ENCODE results near the gene MYO1E.

Gene MYO1E

GRCh38 chr15:59203657-59204056 is 169.0 kb downstream of the MYO1E start:
- TF ChIP-seq, protein P1, sequence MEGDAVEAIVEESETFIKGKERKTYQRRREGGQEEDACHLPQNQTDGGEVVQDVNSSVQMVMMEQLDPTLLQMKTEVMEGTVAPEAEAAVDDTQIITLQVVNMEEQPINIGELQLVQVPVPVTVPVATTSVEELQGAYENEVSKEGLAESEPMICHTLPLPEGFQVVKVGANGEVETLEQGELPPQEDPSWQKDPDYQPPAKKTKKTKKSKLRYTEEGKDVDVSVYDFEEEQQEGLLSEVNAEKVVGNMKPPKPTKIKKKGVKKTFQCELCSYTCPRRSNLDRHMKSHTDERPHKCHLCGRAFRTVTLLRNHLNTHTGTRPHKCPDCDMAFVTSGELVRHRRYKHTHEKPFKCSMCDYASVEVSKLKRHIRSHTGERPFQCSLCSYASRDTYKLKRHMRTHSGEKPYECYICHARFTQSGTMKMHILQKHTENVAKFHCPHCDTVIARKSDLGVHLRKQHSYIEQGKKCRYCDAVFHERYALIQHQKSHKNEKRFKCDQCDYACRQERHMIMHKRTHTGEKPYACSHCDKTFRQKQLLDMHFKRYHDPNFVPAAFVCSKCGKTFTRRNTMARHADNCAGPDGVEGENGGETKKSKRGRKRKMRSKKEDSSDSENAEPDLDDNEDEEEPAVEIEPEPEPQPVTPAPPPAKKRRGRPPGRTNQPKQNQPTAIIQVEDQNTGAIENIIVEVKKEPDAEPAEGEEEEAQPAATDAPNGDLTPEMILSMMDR (IDR thresholded peaks at IDR 0.05), result no peak
- Histone ChIP-seq H3K4me3 (ENCODE audit: low read depth, low read length) (no peak overlapping the region), H3K36me3 (ENCODE audit: control insufficient read depth, insufficient read depth, low read length) (no peaks in the 10 kb centered on the region), H3K4me2 (ENCODE audit: low read length) (no peak overlapping the region), H3K79me2 (no peaks in the 10 kb centered on the region), H3K4me1 (no peaks in the 10 kb centered on the region), H2AFZ (no peak overlapping the region), H3K9ac (no peak overlapping the region), H3K27me3 (ENCODE audit: control insufficient read depth, insufficient read depth, low read length) (no peaks in the 10 kb centered on the region), H3K27ac (no peak overlapping the region), H3K9me3 (ENCODE audit: control insufficient read depth, low read length) (no peaks in the 10 kb centered on the region)

DNA sequence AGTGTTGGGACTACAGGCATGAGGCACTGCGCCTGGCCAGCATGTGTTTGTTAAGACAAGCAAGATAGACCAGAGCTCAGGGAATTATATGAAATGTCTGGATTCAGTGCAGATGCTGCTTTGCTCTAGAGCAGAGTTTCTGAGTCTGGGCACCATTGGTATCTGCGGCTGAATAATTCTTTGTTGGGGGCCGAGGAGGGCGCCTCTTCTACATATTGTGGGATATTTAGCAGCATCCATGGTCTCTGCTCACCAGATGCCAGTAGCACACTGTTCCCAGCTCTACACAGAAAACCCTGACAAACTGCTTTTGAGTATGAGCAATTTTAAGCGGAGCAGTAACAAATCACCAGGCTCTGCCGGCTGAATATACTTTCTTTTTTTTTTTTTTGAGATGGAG is 169.7 kb downstream of the MYO1E start:
- Histone ChIP-seq H3K27ac (no peak overlapping the region), H3K36me3 (ENCODE audit: control insufficient read depth, insufficient read depth, low read length) (no peaks in the 10 kb centered on the region)

GRCh38 chr15:59200560-59200959 is 172.1 kb downstream of the MYO1E start:
- TF ChIP-seq, protein P1 (IDR thresholded peaks at IDR 0.05), result no peak
- H3K4me2 ChIP-seq (ENCODE audit: low read length), result no peak overlapping the region
- H3K4me1 ChIP-seq, result no peaks in the 10 kb centered on the region
- H3K36me3 ChIP-seq (ENCODE audit: control insufficient read depth, insufficient read depth, low read length), result no peaks in the 10 kb centered on the region
- no peak overlapping the region for H3K4me3 ChIP-seq (ENCODE audit: low read depth, low read length)
- H3K9ac ChIP-seq, result no peak overlapping the region
- no peak overlapping the region for H3K27ac ChIP-seq
- no peaks in the 10 kb centered on the region for H3K9me3 ChIP-seq (ENCODE audit: control insufficient read depth, low read length)
- H3K27me3 ChIP-seq (ENCODE audit: control insufficient read depth, insufficient read depth, low read length), result no peaks in the 10 kb centered on the region
- no peaks in the 10 kb centered on the region for H3K79me2 ChIP-seq
- H2AFZ ChIP-seq, result no peak overlapping the region

More for the DNA sequence above, 169.7 kb downstream of the MYO1E start:
- Histone ChIP-seq H3K9ac (no peak overlapping the region), H3K4me1 (no peaks in the 10 kb centered on the region), H3K9me3 (ENCODE audit: control insufficient read depth, low read length) (no peaks in the 10 kb centered on the region), H2AFZ (no peak overlapping the region), H3K27me3 (ENCODE audit: control insufficient read depth, insufficient read depth, low read length) (no peaks in the 10 kb centered on the region), H3K79me2 (no peaks in the 10 kb centered on the region), H3K4me2 (ENCODE audit: low read length) (no peak overlapping the region), H3K4me3 (ENCODE audit: low read depth, low read length) (no peak overlapping the region)
- TF ChIP-seq, protein P1 (IDR thresholded peaks at IDR 0.05), result no peak

DNA sequence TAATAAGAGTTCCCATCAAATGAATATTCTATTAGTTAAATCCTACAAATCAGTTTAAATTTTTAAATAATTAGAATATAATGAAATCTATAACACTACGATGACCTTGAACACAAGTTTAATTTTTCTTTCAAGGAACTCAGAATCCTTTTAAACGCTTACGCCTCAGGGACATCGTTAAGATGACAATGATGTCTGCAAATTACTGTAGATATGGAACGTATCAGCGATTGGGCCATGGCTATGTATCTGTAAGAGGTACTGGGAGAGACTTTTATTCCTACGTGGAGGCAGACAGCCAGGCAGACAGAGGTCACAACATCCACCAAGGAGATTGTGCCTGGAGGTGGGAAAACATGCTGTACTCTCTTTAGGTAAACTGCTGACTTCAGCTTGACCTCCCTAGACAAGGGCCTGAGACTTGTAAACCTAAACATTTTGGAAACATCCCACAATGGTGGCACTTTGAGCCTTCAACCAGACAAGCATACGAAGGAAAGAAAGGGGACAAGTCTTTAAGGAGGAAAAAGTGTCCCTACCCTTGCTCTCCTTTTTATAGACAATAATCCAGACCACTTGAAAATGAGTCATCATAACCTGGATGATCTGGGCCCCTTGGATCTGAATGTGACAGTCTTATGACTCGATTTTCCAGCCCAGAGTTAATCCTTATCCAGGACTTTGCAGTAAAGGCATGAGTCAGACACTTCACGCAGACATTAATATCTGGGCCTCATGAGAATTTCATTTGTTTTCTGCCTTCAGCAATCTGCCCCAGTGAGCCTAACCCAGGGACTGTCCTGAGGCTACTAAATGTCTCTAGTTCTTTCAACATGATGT is 172.8 kb downstream of the MYO1E start:
- Histone ChIP-seq H3K27me3 (ENCODE audit: control insufficient read depth, insufficient read depth, low read length) (no peaks in the 10 kb centered on the region), H3K36me3 (ENCODE audit: control insufficient read depth, insufficient read depth, low read length) (no peaks in the 10 kb centered on the region), H2AFZ (no peak overlapping the region), H3K9ac (no peak overlapping the region), H3K4me2 (ENCODE audit: low read length) (no peak overlapping the region), H3K4me3 (ENCODE audit: low read depth, low read length) (no peak overlapping the region), H3K4me1 (no peaks in the 10 kb centered on the region), H3K9me3 (ENCODE audit: control insufficient read depth, low read length) (no peaks in the 10 kb centered on the region), H3K79me2 (no peaks in the 10 kb centered on the region), H3K27ac (no peak overlapping the region)
- TF ChIP-seq, protein P1 (IDR thresholded peaks at IDR 0.05), result no peak

- Histone ChIP-seq H3K79me2 (no peaks in the 10 kb centered on the region), H2AFZ (no peak overlapping the region), H3K4me2 (ENCODE audit: low read length) (no peak overlapping the region), H3K4me1 (no peaks in the 10 kb centered on the region), H3K27ac (no peak overlapping the region), H3K9ac (no peak overlapping the region), H3K36me3 (ENCODE audit: control insufficient read depth, insufficient read depth, low read length) (no peaks in the 10 kb centered on the region), H3K9me3 (ENCODE audit: control insufficient read depth, low read length) (no peaks in the 10 kb centered on the region), H3K27me3 (ENCODE audit: control insufficient read depth, insufficient read depth, low read length) (no peaks in the 10 kb centered on the region), H3K4me3 (ENCODE audit: low read depth, low read length) (no peak overlapping the region)
- TF ChIP-seq, protein P1 (IDR thresholded peaks at IDR 0.05), result no peak
These were observed 175.2 kb downstream of the MYO1E start for GRCh38 chr15:59197454-59197853.

Data from parathyroid adenoma (tissue), 2 donors.